Type B pancreatic cell (in vitro differentiated cells): ENCODE results near the gene PNPLA8. TPM values are rescaled to one million over a fixed set of nuclear protein-coding genes. Genes with fewer than 3 reads are reported as not detected.
A peak's percentile ranks its signal among the peaks of the same experiment; 100 is the strongest.

Source experiments
- DNase-seq: peaks from one replicate; pipeline ENCODE4 v3.0.0; 2021; ENCODE audit warnings: mixed read lengths; ENCODE audit not compliant: unreplicated experiment; ENCODE audit errors: extremely low spot score
- H3K27ac Mint-ChIP-seq: 2 replicates; pipeline ENCODE4 v1.8.0; 2021; ENCODE audit warnings: mild to moderate bottlenecking, mixed read lengths
- H3K27me3 Mint-ChIP-seq: 2 replicates; pipeline ENCODE4 v1.8.0; 2021; ENCODE audit warnings: mixed read lengths
- H3K36me3 Mint-ChIP-seq: 2 replicates; pipeline ENCODE4 v1.8.0; 2021; ENCODE audit warnings: mixed read lengths
- H3K4me1 Mint-ChIP-seq: one replicate; pipeline ENCODE4 v1.8.0; 2021; ENCODE audit warnings: mixed read lengths; ENCODE audit not compliant: unreplicated experiment
- H3K4me3 Mint-ChIP-seq: 2 replicates; pipeline ENCODE4 v1.8.0; 2021; ENCODE audit warnings: mild to moderate bottlenecking, mixed read lengths
- H3K9me3 Mint-ChIP-seq: 2 replicates; pipeline ENCODE4 v1.8.0; 2021; ENCODE audit warnings: mixed read lengths
- total RNA-seq: library from RNA; stranded (reverse); gene quantifications from 2 replicates; pipeline ENCODE4 v1.2.1, GENCODE V29; 2021; ENCODE audit warnings: low replicate concordance
- TF ChIP-seq, protein P1 (sequence below): fragments of 200-600 bp; sonication (generic); conservative IDR thresholded peaks from 2 replicates; pipeline ENCODE4 v1.5.0; 2021; ENCODE audit warnings: antibody characterized with exemption, mild to moderate bottlenecking

Gene PNPLA8
- total RNA-seq, 1 donor from 2014 or later = 17.1 TPM

- no peaks in the 10 kb centered on the region for H3K9me3 Mint-ChIP-seq
- peaks cover 16% of the 10 kb centered on the region for H3K27me3 Mint-ChIP-seq
- no peak overlapping the region for H3K27ac Mint-ChIP-seq
- peak overlapping the region; percentile 51 for H3K4me3 Mint-ChIP-seq
- DNase-seq = no peak
- H3K4me1 Mint-ChIP-seq = peaks cover 16% of the 10 kb centered on the region
- H3K36me3 Mint-ChIP-seq = no peaks in the 10 kb centered on the region
- TF ChIP-seq, protein P1, sequence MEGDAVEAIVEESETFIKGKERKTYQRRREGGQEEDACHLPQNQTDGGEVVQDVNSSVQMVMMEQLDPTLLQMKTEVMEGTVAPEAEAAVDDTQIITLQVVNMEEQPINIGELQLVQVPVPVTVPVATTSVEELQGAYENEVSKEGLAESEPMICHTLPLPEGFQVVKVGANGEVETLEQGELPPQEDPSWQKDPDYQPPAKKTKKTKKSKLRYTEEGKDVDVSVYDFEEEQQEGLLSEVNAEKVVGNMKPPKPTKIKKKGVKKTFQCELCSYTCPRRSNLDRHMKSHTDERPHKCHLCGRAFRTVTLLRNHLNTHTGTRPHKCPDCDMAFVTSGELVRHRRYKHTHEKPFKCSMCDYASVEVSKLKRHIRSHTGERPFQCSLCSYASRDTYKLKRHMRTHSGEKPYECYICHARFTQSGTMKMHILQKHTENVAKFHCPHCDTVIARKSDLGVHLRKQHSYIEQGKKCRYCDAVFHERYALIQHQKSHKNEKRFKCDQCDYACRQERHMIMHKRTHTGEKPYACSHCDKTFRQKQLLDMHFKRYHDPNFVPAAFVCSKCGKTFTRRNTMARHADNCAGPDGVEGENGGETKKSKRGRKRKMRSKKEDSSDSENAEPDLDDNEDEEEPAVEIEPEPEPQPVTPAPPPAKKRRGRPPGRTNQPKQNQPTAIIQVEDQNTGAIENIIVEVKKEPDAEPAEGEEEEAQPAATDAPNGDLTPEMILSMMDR = no peak
Observed at GRCh38 chr7:108448584-108449505, 77.1 kb downstream of the PNPLA8 start.

DNA sequence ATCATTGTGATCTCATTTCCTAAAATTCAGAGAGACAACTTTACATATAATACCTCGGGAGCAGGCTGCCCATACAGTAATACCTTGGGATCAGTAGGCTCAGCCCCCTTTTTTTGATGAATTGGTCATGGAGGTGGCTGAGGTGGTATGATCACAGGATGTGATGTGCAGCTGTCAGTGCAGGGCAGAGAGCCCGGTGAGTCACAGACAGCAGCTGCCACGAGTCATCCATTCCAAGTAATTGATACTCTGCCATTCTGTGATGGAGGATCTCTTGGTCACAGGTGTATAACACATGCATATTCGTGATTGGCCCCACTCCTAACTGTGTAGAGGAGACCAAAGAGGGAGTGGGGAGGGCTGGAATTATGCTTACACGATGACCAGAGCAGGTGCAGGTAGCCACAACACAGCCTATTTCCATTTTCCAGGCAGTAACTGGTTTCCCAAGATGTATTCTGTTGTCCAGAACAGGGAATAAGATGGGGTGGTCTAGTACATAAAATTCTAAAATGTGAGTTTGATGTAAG, 83.8 kb downstream of the PNPLA8 start:
- H3K9me3 Mint-ChIP-seq = no peaks in the 10 kb centered on the region

GRCh38 chr7:108441392-108441955, 84.5 kb downstream of the PNPLA8 start:
- Mint-ChIP-seq H3K4me3 (no peak overlapping the region), H3K36me3 (no peaks in the 10 kb centered on the region), H3K27ac (no peak overlapping the region), H3K9me3 (no peaks in the 10 kb centered on the region), H3K27me3 (no peaks in the 10 kb centered on the region), H3K4me1 (no peaks in the 10 kb centered on the region)
- TF ChIP-seq, protein P1 = no peak
- no peak for DNase-seq

More for the DNA sequence above, 83.8 kb downstream of the PNPLA8 start:
- TF ChIP-seq, protein P1 = no peak
- Mint-ChIP-seq H3K4me1 (no peaks in the 10 kb centered on the region), H3K36me3 (no peaks in the 10 kb centered on the region), H3K4me3 (no peak overlapping the region), H3K27me3 (no peaks in the 10 kb centered on the region), H3K27ac (no peak overlapping the region)
- no peak for DNase-seq

DNA sequence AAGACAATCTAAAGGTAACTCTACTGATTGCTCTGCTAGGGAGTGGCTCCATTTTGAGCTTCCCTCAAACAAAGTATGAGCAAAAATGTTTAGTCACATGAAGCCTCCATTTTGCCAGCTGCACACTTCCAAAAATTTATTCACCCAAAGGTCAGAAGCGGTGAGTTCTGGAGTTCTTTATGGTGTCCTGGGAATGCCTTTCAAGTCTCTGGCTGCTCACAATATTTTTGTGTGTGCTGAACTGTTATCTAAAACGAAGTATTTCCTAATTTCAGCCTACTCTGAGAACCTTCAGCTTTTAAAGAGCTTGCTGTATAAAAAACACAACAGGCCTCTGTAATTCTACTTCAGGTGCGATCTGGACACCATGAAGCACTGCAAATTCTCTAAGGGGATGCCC, 85.3 kb downstream of the PNPLA8 start:
- TF ChIP-seq, protein P1 = no peak
- no peak for DNase-seq
- Mint-ChIP-seq H3K4me1 (no peaks in the 10 kb centered on the region), H3K27ac (no peak overlapping the region), H3K27me3 (no peaks in the 10 kb centered on the region), H3K9me3 (peaks cover under 1% of the 10 kb centered on the region), H3K4me3 (no peak overlapping the region), H3K36me3 (no peaks in the 10 kb centered on the region)

DNA sequence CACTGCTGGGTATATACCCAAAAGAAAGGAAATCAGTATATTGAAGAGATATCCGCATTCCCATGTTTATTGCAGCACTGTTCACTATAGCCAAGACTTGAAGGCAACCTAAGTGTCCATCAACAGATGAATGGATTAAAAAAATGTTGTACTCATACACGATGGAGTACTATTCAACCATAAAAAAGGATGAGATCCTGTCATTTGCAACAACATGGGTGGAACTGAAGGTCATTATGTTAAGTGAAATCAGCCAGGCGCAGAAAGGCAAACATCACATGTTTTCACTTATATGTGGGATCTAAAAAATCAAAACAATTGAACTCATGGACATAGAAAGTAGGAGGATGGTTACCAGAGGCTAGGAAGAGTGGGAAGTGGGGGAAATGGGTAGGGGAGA, 89.0 kb downstream of the PNPLA8 start:
- TF ChIP-seq, protein P1 = no peak
- DNase-seq = no peak
- no peaks in the 10 kb centered on the region for H3K27me3 Mint-ChIP-seq
- no peaks in the 10 kb centered on the region for H3K4me1 Mint-ChIP-seq
- H3K27ac Mint-ChIP-seq = no peak overlapping the region
- H3K4me3 Mint-ChIP-seq = no peak overlapping the region
- peaks cover 6% of the 10 kb centered on the region for H3K9me3 Mint-ChIP-seq
- H3K36me3 Mint-ChIP-seq = no peaks in the 10 kb centered on the region
